A673 (cell line): Measurements from ENCODE around the gene CCDC85B. TPM values are rescaled to one million over a fixed set of nuclear protein-coding genes. Genes with fewer than 3 reads are reported as not detected.

Experiments used
- BruUV-seq: library from RNA; stranded (reverse); fragments of 400-500 nt; replicated peaks from 2 replicates; lab custom pipeline; 2021; lab: Mats Ljungman, UMichigan
- CTCF ChIA-PET: fragments of 300-600 bp; sonication (Branson Sonifier 250); formaldehyde crosslinking; loops from one replicate; lab custom pipeline; 2022; ENCODE audit warnings: antibody characterized with exemption; lab: Charles Lee
- POLR2A ChIA-PET: fragments of 300-600 bp; sonication (Branson Sonifier 250); formaldehyde crosslinking; loops from one replicate; lab custom pipeline; 2022; ENCODE audit warnings: antibody characterized with exemption; ENCODE audit not compliant: low non-redundant PET; lab: Charles Lee
- DNase-seq: peaks from one replicate; pipeline ENCODE4 v3.0.0-alpha.2; 2015; ENCODE audit warnings: low spot score
- H3K27ac ChIP-seq: fragments of 200-600 bp; sonication (generic); 2 replicates; pipeline ENCODE4 v1.5.1; 2016; ENCODE audit warnings: mixed run types, low read depth, mild to moderate bottlenecking, mixed read lengths, antibody characterized with exemption, low read length; ENCODE audit not compliant: poor library complexity, severe bottlenecking
- H3K27me3 ChIP-seq: fragments of 200-600 bp; sonication (generic); replicated peaks from 2 replicates; pipeline ENCODE4 v1.6.1; 2017; ENCODE audit warnings: mixed run types, low read depth, mild to moderate bottlenecking, mixed read lengths, antibody characterized with exemption, low read length; ENCODE audit not compliant: insufficient read depth, poor library complexity
- H3K36me3 ChIP-seq: fragments of 200-600 bp; sonication (generic); 2 replicates; pipeline ENCODE4 v1.6.1; 2016; ENCODE audit warnings: mixed run types, mild to moderate bottlenecking, mixed read lengths, antibody characterized with exemption, low read length; ENCODE audit not compliant: insufficient read depth, poor library complexity, severe bottlenecking
- H3K4me1 ChIP-seq: fragments of 200-600 bp; sonication (generic); 2 replicates; pipeline ENCODE4 v1.6.1; 2017; ENCODE audit warnings: mixed run types, mild to moderate bottlenecking, mixed read lengths, antibody characterized with exemption, low read length; ENCODE audit not compliant: insufficient read depth, poor library complexity, severe bottlenecking
- H3K4me3 ChIP-seq: fragments of 200-600 bp; sonication (generic); 2 replicates; pipeline ENCODE4 v1.5.1; 2016; ENCODE audit warnings: low read depth, mixed run types, mild to moderate bottlenecking, mixed read lengths, low read length; ENCODE audit not compliant: poor library complexity, severe bottlenecking
- H3K9me3 ChIP-seq: fragments of 200-600 bp; sonication (generic); 2 replicates; pipeline ENCODE4 v1.6.1; 2016; ENCODE audit warnings: mixed run types, low read depth, mild to moderate bottlenecking, mixed read lengths, antibody characterized with exemption, low read length; ENCODE audit not compliant: poor library complexity, severe bottlenecking
- EZH2 ChIP-seq: fragments of 200-600 bp; sonication (generic); IDR thresholded peaks from 2 replicates; pipeline ENCODE4 v1.6.1; 2017; ENCODE audit warnings: borderline replicate concordance, low read depth, mild to moderate bottlenecking, mixed read lengths, antibody characterized with exemption, low read length; ENCODE audit not compliant: poor library complexity, severe bottlenecking
- intact Hi-C: fragments of 100-400 bp; cut with micrococcal nuclease; formaldehyde crosslinking; loops from one replicate; pipeline ENCODE4 v1.10.0; 2022; ENCODE audit not compliant: unreplicated experiment
- total RNA-seq: library from RNA; stranded (reverse); gene quantifications from 2 replicates; pipeline ENCODE4 v1.2.3, GENCODE V29; 2021
- TF ChIP-seq, protein P1 (sequence below): fragments of 300-800, 200-600 bp; sonication (generic); conservative IDR thresholded peaks from 2 replicates; pipeline ENCODE4 v1.5.1; 2017; ENCODE audit warnings: low read depth, mild to moderate bottlenecking, antibody characterized with exemption, low read length, moderate library complexity, mixed read lengths

CCDC85B gene
- total RNA-seq, 1 experiment from 2014 or later = 32.3 TPM

DNA sequence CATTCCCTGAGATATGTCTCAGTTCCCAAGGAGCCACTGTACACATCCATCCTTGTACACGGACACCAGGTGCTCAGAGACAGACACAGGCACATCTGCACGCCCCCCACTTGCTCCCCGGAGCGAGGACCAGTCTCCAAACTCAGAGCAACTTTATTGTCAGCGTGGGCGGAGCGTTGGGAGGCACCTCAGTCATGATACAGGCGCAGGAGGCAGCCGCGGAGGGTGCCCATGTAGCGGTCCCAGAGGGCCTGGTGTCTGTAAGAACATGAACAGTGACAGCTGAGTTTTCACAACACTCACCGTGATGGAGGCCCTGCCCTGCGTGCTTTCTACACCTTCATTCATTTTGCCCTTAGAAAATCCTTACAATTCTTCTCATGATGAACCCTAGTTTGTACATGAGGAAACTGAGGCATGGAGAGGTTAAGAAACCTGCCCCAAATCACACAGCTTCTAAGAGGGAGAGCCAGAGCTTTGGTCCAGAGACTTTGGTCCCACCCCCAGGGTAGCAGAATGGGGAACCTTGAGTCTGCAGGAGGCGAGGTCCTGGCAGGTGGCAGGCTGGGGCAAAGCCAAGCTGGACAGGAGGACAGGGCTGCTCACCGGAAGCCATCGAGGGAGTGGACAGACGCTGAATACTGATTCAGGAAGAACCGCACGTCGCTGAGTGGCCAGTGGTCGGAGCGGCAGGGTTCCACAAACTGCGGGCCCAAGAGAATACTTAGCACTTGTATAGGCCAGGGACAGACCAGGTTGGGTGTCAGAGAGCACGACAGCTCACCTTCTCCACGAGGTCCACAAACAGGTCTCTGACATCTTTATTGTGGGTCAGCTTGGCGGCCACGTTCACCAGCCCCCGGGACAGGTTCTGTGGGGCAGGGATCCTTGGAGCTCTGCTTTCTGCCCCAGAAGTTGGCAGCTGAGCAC, 6.4 kb upstream of the CCDC85B start:
- H3K9me3 ChIP-seq = no peaks in the 10 kb centered on the region
- no peaks in the 10 kb centered on the region for H3K27me3 ChIP-seq
- ChIA-PET POLR2A (interaction anchor here (0.9 kb wide), 1 partner anchor 18 kb away, joined by 13 read pairs; no protein-coding TSS in a partner anchor), CTCF (interaction anchor here (0.6 to 2.3 kb wide), 10 partner anchors 10 to 946 kb away, joined by 3 to 16 read pairs (median 6); partner anchors contain the start of gene MUS81)
- H3K27ac ChIP-seq = no peak overlapping the region
- no peak overlapping the region for H3K4me3 ChIP-seq
- peaks cover 8% of the 10 kb centered on the region for H3K4me1 ChIP-seq
- intact Hi-C loops = loop anchor here (1.0 kb wide), 1 partner anchor 105 kb away; no protein-coding TSS in a partner anchor
- DNase-seq = no peak
- H3K36me3 ChIP-seq = peaks cover 48% of the 10 kb centered on the region
- BruUV-seq = no TSS peak
- TF ChIP-seq, protein P1, sequence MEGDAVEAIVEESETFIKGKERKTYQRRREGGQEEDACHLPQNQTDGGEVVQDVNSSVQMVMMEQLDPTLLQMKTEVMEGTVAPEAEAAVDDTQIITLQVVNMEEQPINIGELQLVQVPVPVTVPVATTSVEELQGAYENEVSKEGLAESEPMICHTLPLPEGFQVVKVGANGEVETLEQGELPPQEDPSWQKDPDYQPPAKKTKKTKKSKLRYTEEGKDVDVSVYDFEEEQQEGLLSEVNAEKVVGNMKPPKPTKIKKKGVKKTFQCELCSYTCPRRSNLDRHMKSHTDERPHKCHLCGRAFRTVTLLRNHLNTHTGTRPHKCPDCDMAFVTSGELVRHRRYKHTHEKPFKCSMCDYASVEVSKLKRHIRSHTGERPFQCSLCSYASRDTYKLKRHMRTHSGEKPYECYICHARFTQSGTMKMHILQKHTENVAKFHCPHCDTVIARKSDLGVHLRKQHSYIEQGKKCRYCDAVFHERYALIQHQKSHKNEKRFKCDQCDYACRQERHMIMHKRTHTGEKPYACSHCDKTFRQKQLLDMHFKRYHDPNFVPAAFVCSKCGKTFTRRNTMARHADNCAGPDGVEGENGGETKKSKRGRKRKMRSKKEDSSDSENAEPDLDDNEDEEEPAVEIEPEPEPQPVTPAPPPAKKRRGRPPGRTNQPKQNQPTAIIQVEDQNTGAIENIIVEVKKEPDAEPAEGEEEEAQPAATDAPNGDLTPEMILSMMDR = no peak
- TF ChIP-seq EZH2 = no peak

DNA sequence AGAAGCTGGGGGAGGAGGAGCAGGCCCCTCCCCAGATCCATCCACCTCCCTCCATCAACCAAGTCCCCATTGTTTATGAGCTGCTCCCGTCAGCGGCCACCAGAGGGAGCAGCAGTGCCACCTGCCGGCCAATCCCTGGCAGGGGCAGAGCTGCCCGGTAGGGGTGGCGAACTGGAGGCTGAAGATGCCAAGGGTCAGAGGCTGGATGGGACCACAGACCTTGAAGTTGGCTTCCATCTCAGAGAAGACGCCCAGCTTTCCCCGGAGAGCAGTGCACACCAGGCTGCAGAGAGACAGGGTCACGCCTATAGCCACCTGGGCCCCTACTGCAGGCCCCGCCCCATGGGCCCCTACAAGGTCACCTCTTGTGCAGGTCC, 5.8 kb upstream of the CCDC85B start:
- no peak overlapping the region for H3K4me3 ChIP-seq
- TF ChIP-seq EZH2 = no peak
- TF ChIP-seq, protein P1 = peak; percentile 100

DNA sequence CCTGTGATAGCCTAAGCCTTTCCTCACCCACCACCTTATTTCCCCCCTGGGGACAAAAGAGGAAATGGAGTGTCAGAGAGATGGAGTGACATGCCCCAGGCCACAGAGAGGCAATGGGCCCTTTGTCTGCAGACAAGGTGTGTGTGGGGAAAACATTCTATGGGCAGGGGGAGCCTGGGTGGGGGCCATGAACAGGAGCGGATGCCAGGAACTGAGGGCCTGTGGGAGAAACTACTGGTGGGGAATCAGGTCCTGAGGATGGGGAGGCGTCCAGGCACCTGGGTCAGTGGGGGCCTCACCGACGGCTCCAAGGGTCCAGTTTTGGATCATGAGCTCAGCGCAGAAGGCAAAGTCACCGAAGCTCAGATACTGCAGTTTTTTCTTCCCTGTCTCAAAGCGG, 5.2 kb upstream of the CCDC85B start:
- Histone ChIP-seq H3K27ac (no peak overlapping the region), H3K9me3 (no peaks in the 10 kb centered on the region), H3K4me3 (no peak overlapping the region), H3K4me1 (peaks cover 20% of the 10 kb centered on the region), H3K36me3 (peaks cover 48% of the 10 kb centered on the region), H3K27me3 (no peaks in the 10 kb centered on the region)
- POLR2A ChIA-PET = interaction anchor here (0.5 to 0.9 kb wide), 2 partner anchors 17 to 1536 kb away, joined by 3 to 13 read pairs; no protein-coding TSS in a partner anchor
- CTCF ChIA-PET = interaction anchor here (0.6 to 2.3 kb wide), 9 partner anchors 11 to 179 kb away, joined by 3 to 16 read pairs (median 6); partner anchors contain the start of genes FOSL1 and MUS81
- DNase-seq = no peak
- intact Hi-C loops = no loop called here
- no TSS peak for BruUV-seq
- TF ChIP-seq, protein P1 = no peak
- TF ChIP-seq EZH2 = no peak

More for the DNA sequence above, 5.8 kb upstream of the CCDC85B start:
- Histone ChIP-seq H3K9me3 (no peaks in the 10 kb centered on the region), H3K36me3 (peaks cover 48% of the 10 kb centered on the region), H3K27ac (no peak overlapping the region), H3K4me1 (peaks cover 14% of the 10 kb centered on the region), H3K27me3 (no peaks in the 10 kb centered on the region)
- CTCF ChIA-PET = interaction anchor here (0.6 to 2.3 kb wide), 11 partner anchors 11 to 946 kb away, joined by 3 to 16 read pairs (median 5); partner anchors contain the start of genes FOSL1 and MUS81
- intact Hi-C loops = loop anchor here (1.0 kb wide), 1 partner anchor 105 kb away; no protein-coding TSS in a partner anchor
- no TSS peak for BruUV-seq
- peak; percentile 84 for DNase-seq
- POLR2A ChIA-PET = interaction anchor here (0.5 to 0.9 kb wide), 2 partner anchors 18 to 1536 kb away, joined by 3 to 13 read pairs; no protein-coding TSS in a partner anchor
